ENCODE results near the gene BABAM2. TPM values are rescaled to one million over a fixed set of nuclear protein-coding genes. Genes with fewer than 3 reads are reported as not detected.

The BABAM2 gene
- polyA plus RNA-seq, 3 donors: 33.2 to 52.8 (median 49.3) TPM

DNA sequence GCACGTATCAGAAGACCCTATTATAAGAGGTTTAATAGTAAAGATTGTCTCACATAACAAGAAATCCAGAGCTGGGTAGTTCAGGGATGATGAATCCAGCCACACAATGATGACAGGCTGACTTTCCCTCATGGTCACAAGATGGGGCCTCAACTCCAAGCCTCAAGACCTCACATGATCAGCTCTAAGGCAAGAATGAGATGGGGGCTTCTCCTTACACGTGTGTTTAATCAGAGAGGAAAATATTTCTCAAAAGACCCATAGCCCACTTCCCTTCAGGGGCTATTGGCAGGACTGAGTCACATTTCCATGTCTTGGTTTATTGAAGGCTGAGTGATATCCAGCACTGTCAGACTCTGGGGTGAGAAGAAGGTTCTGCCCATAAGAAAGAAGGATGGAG is 402.0 kb downstream of the BABAM2 start:
- no CpG with 5 or more reads among the region's 2 CpGs for WGBS (ENCODE audit: insufficient coverage)
- H3K4me2 ChIP-seq (replicated peaks; ENCODE audit: extremely low read depth, low read length, poor library complexity, severe bottlenecking): no peak overlapping the region

DNA sequence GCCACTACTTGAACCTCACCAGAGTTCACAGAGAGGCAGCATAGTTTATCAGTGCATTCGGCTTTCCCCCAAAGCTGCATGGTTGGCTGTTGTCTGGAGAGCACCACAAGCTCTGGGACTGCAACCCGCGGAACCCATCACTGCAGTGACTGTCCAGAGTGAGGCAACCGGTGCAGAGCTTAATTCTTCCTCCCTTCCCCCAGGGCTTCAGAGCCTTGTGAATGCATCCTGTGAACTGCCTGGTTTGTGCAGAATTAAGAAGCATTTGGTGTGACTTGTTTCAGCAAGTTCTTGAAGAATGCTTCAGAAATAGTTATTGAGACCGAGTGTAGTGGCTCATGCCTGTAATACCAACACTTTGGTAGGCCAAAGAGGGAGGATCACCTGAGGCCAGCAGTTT is 402.9 kb downstream of the BABAM2 start:
- Histone ChIP-seq H3K4me2 (replicated peaks; ENCODE audit: extremely low read depth, low read length, poor library complexity, severe bottlenecking) (no peak overlapping the region), H2AFZ (ENCODE audit: insufficient read depth, low read depth, low read length, poor library complexity, severe bottlenecking) (no peak overlapping the region), H3K9me3 (replicated peaks in 1 of 2; ENCODE audit: control insufficient read depth in 1 of 2, insufficient read depth in 1 of 2, low read length in 2 of 2) (no peaks in the 10 kb centered on the region), H4K20me1 (ENCODE audit: insufficient read depth, low read length) (no peaks in the 10 kb centered on the region), H3K27ac (ENCODE audit: low read depth in 1 of 2, low read length in 2 of 2) (no peak overlapping the region), H3K4me3 (replicated peaks in 1 of 3; ENCODE audit: low read depth in 2 of 3, low read length in 3 of 3) (no peak overlapping the region), H3K27me3 (ENCODE audit: control insufficient read depth in 2 of 2, insufficient read depth in 2 of 2, low read length in 2 of 2) (no peaks in the 10 kb centered on the region), H3K79me2 (ENCODE audit: insufficient read depth, low read length) (no peaks in the 10 kb centered on the region), H3K4me1 (ENCODE audit: control insufficient read depth in 1 of 2, insufficient read depth in 2 of 2, low read length in 2 of 2) (no peaks in the 10 kb centered on the region), H3K9ac (ENCODE audit: insufficient read depth, low read length, poor library complexity, severe bottlenecking) (no peak overlapping the region), H3K36me3 (replicated peaks in 1 of 2; ENCODE audit: control insufficient read depth in 1 of 2, insufficient read depth in 2 of 2, low read length in 2 of 2) (peaks cover under 1 to 7% of the 10 kb centered on the region in 2 donors)
- no peaks in the 10 kb centered on the region for H3K27me3 Mint-ChIP-seq (ENCODE audit: low read depth in 3 of 3)
- intact Hi-C loops (cut with micrococcal nuclease): no loop called here
- WGBS (ENCODE audit: insufficient coverage): 100% methylated on average over 2 of the region's 5 CpGs
- TF ChIP-seq, protein P1, sequence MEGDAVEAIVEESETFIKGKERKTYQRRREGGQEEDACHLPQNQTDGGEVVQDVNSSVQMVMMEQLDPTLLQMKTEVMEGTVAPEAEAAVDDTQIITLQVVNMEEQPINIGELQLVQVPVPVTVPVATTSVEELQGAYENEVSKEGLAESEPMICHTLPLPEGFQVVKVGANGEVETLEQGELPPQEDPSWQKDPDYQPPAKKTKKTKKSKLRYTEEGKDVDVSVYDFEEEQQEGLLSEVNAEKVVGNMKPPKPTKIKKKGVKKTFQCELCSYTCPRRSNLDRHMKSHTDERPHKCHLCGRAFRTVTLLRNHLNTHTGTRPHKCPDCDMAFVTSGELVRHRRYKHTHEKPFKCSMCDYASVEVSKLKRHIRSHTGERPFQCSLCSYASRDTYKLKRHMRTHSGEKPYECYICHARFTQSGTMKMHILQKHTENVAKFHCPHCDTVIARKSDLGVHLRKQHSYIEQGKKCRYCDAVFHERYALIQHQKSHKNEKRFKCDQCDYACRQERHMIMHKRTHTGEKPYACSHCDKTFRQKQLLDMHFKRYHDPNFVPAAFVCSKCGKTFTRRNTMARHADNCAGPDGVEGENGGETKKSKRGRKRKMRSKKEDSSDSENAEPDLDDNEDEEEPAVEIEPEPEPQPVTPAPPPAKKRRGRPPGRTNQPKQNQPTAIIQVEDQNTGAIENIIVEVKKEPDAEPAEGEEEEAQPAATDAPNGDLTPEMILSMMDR (IDR thresholded peaks at IDR 0.05): no peak
- H3K27ac Mint-ChIP-seq: no peak overlapping the region
- DNase-seq: no peak
- H3K4me1 Mint-ChIP-seq: no peaks in the 10 kb centered on the region
- H3K36me3 Mint-ChIP-seq: peaks cover 22 to 23% of the 10 kb centered on the region in 2 donors
- H3K4me3 Mint-ChIP-seq: no peak overlapping the region
- H3K9me3 Mint-ChIP-seq: no peaks in the 10 kb centered on the region

More for the DNA sequence above, 402.0 kb downstream of the BABAM2 start:
- TF ChIP-seq, protein P1 (IDR thresholded peaks at IDR 0.05): no peak
- H3K36me3 Mint-ChIP-seq: peaks cover 24 to 27% of the 10 kb centered on the region in 2 donors
- H3K9me3 Mint-ChIP-seq: no peaks in the 10 kb centered on the region
- no peaks in the 10 kb centered on the region for H3K4me1 ChIP-seq (ENCODE audit: control insufficient read depth in 1 of 2, insufficient read depth in 2 of 2, low read length in 2 of 2)
- no peak overlapping the region for H3K4me3 Mint-ChIP-seq
- H3K27me3 Mint-ChIP-seq (ENCODE audit: low read depth in 3 of 3): no peaks in the 10 kb centered on the region
- intact Hi-C loops (cut with micrococcal nuclease): no loop called here
- H3K9ac ChIP-seq (ENCODE audit: insufficient read depth, low read length, poor library complexity, severe bottlenecking): no peak overlapping the region
- peaks cover 2% of the 10 kb centered on the region for H3K4me1 Mint-ChIP-seq
- no peak overlapping the region for H3K4me3 ChIP-seq (replicated peaks in 1 of 3; ENCODE audit: low read depth in 2 of 3, low read length in 3 of 3)
- H4K20me1 ChIP-seq (ENCODE audit: insufficient read depth, low read length): no peaks in the 10 kb centered on the region
- no peaks in the 10 kb centered on the region for H3K9me3 ChIP-seq (replicated peaks in 1 of 2; ENCODE audit: control insufficient read depth in 1 of 2, insufficient read depth in 1 of 2, low read length in 2 of 2)
- H3K27ac Mint-ChIP-seq: no peak overlapping the region
- peaks cover 2 to 3% of the 10 kb centered on the region in 2 donors for H3K36me3 ChIP-seq (replicated peaks in 1 of 2; ENCODE audit: control insufficient read depth in 1 of 2, insufficient read depth in 2 of 2, low read length in 2 of 2)
- no peak overlapping the region for H3K27ac ChIP-seq (ENCODE audit: low read depth in 1 of 2, low read length in 2 of 2)
- no peak overlapping the region for H2AFZ ChIP-seq (ENCODE audit: insufficient read depth, low read depth, low read length, poor library complexity, severe bottlenecking)
- no peaks in the 10 kb centered on the region for H3K79me2 ChIP-seq (ENCODE audit: insufficient read depth, low read length)
- no peak for DNase-seq
- no peaks in the 10 kb centered on the region for H3K27me3 ChIP-seq (ENCODE audit: control insufficient read depth in 2 of 2, insufficient read depth in 2 of 2, low read length in 2 of 2)
